Left lung (tissue), 10 donors: ENCODE measurements around the gene OXNAD1. TPM values are rescaled to one million over a fixed set of nuclear protein-coding genes. Genes with fewer than 3 reads are reported as not detected.
A peak's percentile ranks its signal among the peaks of the same experiment; 100 is the strongest.

Experiments
- ATAC-seq: fragments of 200-7000 bp; cut with Tn5 transposase; one replicate; pipeline ENCODE4 v1.9.1; 2020; ENCODE audit warnings: moderate library complexity
- DNase-seq, 4 donors: peaks; one replicate each; pipeline ENCODE4 v3.0.0-alpha.2; 2013 to 2020
- H3K27ac ChIP-seq, 2 donors: fragments of 200-600 bp; sonication (generic) in 1 of 2; one replicate each; pipeline versions ENCODE4 v1.5.0 to v1.8.0; 2020 to 2021
- H3K27me3 ChIP-seq, 2 donors: fragments of 200-600 bp; sonication (generic) in 1 of 2; one replicate each; pipeline versions ENCODE4 v1.5.0 to v1.8.0; 2020 to 2021
- H3K36me3 ChIP-seq, 2 donors: fragments of 200-600 bp; sonication (generic) in 1 of 2; one replicate each; pipeline versions ENCODE4 v1.5.0 to v1.8.0; 2020 to 2021
- H3K4me1 ChIP-seq, 2 donors: fragments of 200-600 bp; one replicate each; pipeline ENCODE4 v1.8.0; 2021
- H3K4me3 ChIP-seq, 2 donors: fragments of 200-600 bp; sonication (generic) in 1 of 2; one replicate each; pipeline versions ENCODE4 v1.5.0 to v1.8.0; 2020 to 2021; ENCODE audit warnings: mild to moderate bottlenecking in 1 of 2
- H3K9me3 ChIP-seq, 2 donors: fragments of 200-600 bp; sonication (generic) in 1 of 2; one replicate each; pipeline versions ENCODE4 v1.5.0 to v1.8.0; 2020 to 2021
- intact Hi-C, 2 donors: fragments of 100-400 bp; cut with DNase I; formaldehyde crosslinking; loops; one replicate each; pipeline versions ENCODE4 v1.11.2 to v1.14.2; 2022
- polyA plus RNA-seq, 6 donors: library from polyadenylated mRNA; unstranded; fragments of 120-200 nt; gene quantifications; one replicate each; pipeline ENCODE4 v1.2.1, GENCODE V29; 2013; ENCODE audit not compliant: insufficient read length in 6 of 6
- total RNA-seq, 2 donors: library from RNA; stranded (reverse); fragmentation: NEBNext Ultra II Directional; extraction: Animal tissue kit (Norgen Biotek cat#: 25700); gene quantifications; one replicate each; pipeline ENCODE4 v1.2.1, GENCODE V29; 2021
- TF ChIP-seq, protein P1 (sequence below), 2 donors: fragments of 200-600 bp; sonication (generic) in 1 of 2; IDR thresholded peaks; one replicate each; pipeline versions ENCODE4 v1.5.0 to v1.8.0; 2021; ENCODE audit warnings: antibody characterized with exemption in 2 of 2
- donor health status: DM: no; HTN: yes; CAD: no.
- donor health status: DM: no; HTN: no; CAD: no.

OXNAD1 gene
- total and polyA plus RNA-seq, 8 donors, result 8.4 to 14.3 (median 11.9) TPM

DNA sequence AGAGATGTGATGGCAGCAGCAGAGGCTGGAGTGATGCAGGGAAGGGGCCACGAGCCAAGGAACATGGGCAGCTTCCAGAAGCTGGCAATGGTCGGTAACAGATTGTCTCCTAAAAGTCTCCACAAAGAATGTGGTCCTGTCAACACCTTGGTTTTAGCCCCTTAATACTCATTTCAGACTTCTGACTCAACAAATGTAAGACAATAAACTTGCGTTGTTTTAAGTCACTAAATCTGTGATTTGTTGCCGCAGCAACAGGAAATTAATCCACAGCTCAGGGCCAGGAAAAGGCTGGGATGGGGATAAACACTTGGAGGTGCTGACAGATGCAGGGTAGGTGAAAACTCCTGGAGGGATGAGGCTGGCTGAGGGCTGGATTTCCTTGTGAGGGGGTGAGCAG lies 69.9 kb downstream of the OXNAD1 start:
- H3K36me3 ChIP-seq, result peaks cover 0 to 38% of the 10 kb centered on the region in 2 donors

DNA sequence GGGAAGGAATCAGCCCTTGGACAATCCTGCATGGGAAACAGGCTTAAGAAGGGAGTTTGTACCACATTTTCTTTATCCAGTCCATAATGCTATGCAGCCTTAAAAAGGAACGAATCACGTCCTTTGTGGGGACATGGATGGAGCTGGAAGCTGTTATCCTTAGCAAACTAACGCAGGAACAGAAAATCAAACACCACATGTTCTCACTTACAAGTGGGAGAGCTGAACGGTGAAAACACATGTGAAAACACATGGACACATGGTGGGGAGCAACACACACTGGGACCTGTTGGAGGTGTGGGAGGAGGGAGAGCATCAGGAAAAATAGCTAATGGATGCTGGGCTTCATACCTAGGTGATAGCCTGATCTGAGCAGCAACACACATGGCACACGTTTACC lies 70.3 kb downstream of the OXNAD1 start:
- H3K36me3 ChIP-seq, result peaks cover 0 to 38% of the 10 kb centered on the region in 2 donors
- peaks cover 14 to 20% of the 10 kb centered on the region in 2 donors for H3K4me1 ChIP-seq
- peaks cover 0 to 16% of the 10 kb centered on the region in 2 donors for H3K9me3 ChIP-seq
- no peak for ATAC-seq
- no peak for DNase-seq
- H3K27ac ChIP-seq, result no peak overlapping the region
- no peaks in the 10 kb centered on the region for H3K27me3 ChIP-seq
- H3K4me3 ChIP-seq, result no peak overlapping the region
- intact Hi-C loops, result no loop called here
- TF ChIP-seq, protein P1, sequence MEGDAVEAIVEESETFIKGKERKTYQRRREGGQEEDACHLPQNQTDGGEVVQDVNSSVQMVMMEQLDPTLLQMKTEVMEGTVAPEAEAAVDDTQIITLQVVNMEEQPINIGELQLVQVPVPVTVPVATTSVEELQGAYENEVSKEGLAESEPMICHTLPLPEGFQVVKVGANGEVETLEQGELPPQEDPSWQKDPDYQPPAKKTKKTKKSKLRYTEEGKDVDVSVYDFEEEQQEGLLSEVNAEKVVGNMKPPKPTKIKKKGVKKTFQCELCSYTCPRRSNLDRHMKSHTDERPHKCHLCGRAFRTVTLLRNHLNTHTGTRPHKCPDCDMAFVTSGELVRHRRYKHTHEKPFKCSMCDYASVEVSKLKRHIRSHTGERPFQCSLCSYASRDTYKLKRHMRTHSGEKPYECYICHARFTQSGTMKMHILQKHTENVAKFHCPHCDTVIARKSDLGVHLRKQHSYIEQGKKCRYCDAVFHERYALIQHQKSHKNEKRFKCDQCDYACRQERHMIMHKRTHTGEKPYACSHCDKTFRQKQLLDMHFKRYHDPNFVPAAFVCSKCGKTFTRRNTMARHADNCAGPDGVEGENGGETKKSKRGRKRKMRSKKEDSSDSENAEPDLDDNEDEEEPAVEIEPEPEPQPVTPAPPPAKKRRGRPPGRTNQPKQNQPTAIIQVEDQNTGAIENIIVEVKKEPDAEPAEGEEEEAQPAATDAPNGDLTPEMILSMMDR (IDR thresholded peaks at IDR 0.05), result no peak

More for the DNA sequence above, 69.9 kb downstream of the OXNAD1 start:
- Histone ChIP-seq H3K4me1 (peaks cover 14 to 20% of the 10 kb centered on the region in 2 donors), H3K4me3 (no peak overlapping the region), H3K9me3 (peaks cover 0 to 16% of the 10 kb centered on the region in 2 donors), H3K27me3 (no peaks in the 10 kb centered on the region), H3K27ac (no peak overlapping the region)
- no peak for ATAC-seq
- no peak for DNase-seq
- TF ChIP-seq, protein P1 (IDR thresholded peaks at IDR 0.05), result no peak
- intact Hi-C loops, result no loop called here

DNA sequence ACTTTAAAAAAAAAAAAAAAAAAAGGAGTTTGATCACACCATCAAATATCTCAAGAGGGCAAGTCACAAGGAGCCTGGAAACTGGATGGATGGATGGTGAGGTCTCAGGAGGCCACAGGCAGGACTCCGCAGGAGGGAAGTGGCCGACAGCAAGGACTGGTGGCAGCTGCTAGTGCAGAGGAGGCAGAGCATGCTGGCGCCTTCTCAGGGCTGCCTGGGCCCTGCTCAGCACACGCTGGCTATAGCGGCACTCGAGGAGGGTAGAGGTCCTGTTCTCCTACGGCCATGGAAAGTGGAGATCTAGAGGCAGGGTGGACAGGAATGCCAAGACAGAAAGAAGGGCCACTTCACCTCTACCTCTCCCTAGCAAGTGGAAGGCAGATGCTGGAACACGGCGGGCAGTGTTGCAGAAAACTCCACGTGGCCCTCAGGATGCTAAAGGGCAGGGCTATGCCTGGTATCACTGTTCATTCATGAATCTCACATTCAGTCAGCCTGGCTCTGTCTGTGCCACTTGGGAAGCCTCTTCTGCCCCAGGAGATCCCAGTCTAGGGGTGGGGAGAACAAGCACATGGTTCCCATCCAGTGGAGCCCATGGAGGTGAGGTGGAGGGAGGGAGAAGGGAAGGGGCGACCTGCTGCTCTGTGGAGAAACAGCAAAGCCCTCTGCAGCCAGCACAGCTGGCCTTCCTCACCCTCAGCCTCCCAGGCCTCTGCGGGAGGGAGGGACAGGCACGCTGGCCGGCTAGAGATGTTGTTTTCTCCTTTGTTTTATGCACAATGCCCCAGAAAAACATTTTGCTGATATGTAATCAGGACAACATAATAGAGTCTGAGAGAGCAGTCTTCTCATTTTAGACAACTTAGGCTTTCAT lies 71.0 kb downstream of the OXNAD1 start:
- Histone ChIP-seq H3K4me1 (peaks cover 14 to 20% of the 10 kb centered on the region in 2 donors), H3K36me3 (peaks cover 0 to 38% of the 10 kb centered on the region in 2 donors), H3K9me3 (peaks cover 0 to 13% of the 10 kb centered on the region in 2 donors), H3K4me3 (no peak overlapping the region), H3K27ac (peak overlapping the region in 1 of 2 donors; percentile 33), H3K27me3 (no peaks in the 10 kb centered on the region)
- TF ChIP-seq, protein P1 (IDR thresholded peaks at IDR 0.05), result no peak
- DNase-seq (peak in 2 of 4 donors; percentile 67 to 84), ATAC-seq (no peak)
- intact Hi-C loops, result no loop called here

DNA sequence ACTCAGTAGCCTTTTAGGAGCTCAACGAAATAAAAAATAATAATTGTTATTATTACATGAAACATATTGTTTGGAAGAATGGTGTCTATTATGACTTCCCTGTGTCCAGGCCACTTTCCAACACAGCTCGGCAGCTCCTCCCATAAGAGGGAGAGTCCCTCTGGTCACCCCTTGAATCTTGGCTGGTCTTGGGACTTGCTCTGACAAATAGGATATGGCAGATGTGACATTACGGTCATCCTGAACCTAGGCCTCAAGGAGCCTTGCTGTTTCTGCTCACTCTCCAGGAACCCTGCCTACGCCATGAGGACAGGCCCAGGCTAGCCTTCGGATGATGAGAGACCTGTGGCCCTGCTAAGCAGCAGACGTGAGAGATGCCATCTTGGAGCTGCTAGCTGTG lies 71.8 kb downstream of the OXNAD1 start:
- Histone ChIP-seq H3K36me3 (peaks cover 0 to 31% of the 10 kb centered on the region in 2 donors), H3K4me1 (peaks cover 14 to 20% of the 10 kb centered on the region in 2 donors), H3K27ac (no peak overlapping the region), H3K4me3 (no peak overlapping the region), H3K27me3 (no peaks in the 10 kb centered on the region), H3K9me3 (peaks cover 0 to 5% of the 10 kb centered on the region in 2 donors)
- TF ChIP-seq, protein P1 (IDR thresholded peaks at IDR 0.05), result no peak
- ATAC-seq, result no peak
- intact Hi-C loops, result no loop called here
- DNase-seq, result peak in 1 of 4 donors; percentile 36

DNA sequence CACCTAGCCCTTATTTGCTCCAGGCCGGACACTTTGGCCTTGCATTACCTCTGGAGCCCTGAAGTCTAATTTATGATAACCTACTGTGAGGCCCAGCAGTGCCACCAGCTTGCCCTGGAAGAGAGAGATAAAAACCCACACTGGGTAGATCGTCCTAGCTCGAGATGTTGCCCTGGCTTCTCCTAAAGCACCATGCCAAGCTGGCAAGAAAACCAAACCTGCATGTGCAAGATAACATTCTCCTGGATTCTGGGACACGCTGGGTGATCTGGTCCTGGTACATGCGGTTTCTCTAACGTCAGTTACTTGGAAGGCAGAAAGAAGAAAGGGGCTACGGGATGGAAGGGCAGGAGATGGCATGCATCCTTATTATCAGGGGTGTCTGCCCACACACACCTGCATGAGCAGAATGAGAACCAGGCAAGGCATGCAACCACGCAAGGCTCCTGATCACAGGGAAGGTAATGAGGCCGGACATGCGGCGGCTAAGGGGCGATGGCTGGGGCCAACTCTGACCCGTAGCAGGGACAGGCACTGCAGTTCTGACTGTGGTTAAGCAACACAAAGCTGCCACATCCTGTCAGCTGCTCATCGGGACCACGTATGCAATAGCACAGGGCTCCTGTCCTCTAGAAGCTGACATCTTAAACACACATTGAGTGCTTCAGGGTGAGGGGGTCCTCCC lies 73.0 kb downstream of the OXNAD1 start:
- intact Hi-C loops, result no loop called here
- TF ChIP-seq, protein P1 (IDR thresholded peaks at IDR 0.05), result no peak
- Histone ChIP-seq H3K27me3 (no peaks in the 10 kb centered on the region), H3K36me3 (peaks cover 0 to 28% of the 10 kb centered on the region in 2 donors), H3K4me1 (peaks cover 9 to 17% of the 10 kb centered on the region in 2 donors), H3K4me3 (no peak overlapping the region), H3K27ac (peak overlapping the region; percentile 3 to 64), H3K9me3 (no peaks in the 10 kb centered on the region)
- DNase-seq, result peak in 2 of 4 donors; percentile 39 to 52
- peak; percentile 53 for ATAC-seq
